ENCODE measurements around the gene SORCS2.

Gene SORCS2

DNA sequence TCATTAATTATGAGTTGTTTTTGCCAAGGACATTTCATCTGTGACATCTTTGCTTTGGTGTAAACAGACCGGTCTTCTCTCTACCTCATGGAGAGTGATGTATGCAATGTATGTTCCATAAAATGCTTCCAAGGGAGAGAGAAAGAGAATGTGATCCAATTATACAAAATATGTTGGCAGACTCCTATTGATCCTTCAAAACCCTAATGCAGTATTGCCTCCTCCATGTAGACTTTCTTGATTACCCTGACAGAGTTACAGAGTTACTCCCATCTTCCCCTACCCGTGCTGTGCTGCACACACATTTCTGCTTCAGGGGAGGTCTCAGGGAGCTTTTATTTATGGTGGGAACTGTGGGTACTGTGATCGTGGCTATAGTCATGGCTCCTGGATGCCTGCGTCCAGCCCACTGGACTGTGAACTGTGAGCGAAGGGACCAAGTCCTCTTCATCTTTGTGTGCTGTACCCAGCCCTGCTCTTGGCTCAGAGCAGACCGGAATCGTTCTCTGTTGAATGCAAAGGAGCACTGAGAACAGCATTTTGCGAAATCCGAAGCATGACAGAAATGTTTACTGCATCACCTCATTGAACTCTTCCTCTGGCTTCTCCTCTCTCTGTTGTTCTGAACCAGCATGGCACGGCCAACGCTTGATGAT, 32.7 kb downstream of the SORCS2 start:
- DNase-seq: no peak

DNA sequence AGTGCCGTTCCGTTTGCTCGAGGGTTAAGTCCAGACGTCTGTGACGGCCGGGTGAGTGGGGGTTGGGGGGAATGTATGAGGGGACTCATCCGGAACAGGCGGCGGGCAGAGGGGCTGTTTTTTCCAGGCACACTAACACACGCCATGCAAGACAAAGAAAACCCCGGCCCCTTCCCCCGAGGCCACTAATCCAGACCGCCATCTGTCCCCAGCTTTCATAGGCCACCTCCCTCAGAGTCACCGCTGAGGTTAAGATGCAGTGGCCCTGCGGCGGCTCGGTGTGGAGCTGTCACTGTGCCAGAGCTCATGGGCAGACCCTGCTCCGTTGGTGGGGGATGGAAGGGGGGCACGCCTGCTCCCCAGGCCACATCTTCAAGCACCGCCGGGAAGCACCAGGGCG, 34.1 kb downstream of the SORCS2 start:
- DNase-seq: no peak

DNA sequence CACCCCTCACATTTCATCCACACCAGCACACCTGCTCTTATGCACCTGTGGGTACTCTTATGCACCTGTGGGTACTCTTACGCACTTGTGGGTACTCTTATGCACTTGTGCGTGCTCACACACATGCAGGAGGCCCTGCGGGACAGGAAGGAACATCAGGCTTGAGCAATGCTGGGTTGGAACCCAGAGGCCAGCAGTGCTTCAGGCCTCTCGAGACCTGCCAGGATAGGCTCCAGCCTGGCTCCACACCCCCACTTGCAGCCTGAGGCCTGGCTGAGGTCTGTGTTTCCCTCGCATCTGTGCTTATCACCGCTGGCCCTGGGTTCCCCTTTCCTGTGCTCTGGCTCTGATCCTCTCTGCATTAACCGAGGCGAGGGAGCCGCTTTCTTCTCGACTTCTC, 34.7 kb downstream of the SORCS2 start:
- no peak for DNase-seq

DNA sequence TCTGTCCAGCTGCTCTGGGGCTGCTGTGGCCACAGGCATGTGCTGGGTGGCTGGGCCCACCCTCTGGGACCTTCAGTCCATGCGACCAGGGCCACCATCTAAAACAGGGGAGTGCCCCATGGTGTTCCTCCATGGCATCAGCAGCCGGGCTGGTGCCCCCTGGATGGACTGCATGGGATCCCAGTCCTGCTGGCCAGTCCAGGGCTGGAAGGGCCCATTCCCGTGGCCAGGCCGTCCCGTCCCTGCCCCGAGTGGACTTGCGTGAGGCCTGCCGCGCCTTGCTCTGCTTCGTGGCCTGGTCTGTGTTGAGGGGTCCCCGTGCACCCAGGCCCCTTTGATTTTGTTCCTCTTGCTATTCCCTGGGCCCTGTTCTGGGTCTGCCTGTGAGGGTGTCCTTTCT, 36.4 kb downstream of the SORCS2 start:
- no peak for DNase-seq

DNA sequence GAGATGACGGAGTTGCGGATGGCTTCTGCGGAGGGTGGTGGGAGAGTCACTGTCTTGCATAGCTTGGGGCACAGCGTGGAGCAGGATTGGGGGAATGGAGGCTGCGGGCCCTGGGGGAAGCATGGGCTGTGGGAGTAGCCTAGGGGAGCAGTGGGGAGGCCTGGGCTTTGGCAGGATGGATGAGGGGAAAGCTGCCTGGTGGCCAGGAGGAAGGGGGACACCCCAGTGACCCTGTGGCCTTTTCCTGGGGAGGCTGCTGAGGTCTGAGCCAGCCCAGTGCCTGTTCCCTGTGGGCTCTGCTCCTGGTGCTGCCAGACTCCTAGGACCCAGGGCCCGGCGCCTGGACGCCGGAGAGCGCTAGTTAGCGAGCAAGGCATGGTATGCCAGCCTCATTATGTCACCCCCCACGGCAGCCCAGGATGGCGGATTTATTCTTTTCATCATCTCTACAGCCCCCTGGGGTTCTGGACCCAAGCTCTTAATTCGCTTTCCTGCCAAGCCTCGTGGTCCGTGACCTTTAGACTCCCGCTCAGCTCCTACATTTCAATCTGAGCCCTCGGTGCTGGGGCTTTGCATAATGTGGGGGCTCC, 39.8 kb downstream of the SORCS2 start:
- no peak for DNase-seq

DNA sequence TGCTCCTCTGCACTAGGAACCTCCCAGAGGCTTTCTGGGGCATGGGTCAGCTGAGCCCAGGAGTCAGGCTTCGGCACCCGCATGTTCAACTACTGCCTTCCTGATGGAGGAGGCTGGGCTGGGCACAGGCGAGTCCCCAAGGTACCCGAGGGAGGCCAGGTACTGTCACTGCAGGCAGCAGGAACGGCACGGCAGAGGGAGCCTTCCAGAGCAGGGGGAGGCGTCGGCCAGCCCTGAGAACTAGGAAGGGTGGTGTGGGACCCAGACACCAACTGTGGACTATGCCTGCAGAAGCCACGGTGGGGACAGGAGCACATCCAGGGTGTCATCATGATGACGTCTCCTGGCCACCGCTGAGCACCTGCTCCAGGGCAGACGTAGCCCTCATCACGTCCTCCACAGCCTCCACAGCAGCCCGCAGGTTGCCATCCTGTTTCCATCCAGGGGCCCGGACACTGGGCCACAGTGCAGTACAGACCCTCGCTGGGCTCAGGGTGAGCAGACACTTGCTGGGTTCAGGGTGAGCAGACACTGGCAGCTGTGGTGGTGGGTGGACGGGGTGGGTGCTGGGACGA, 40.8 kb downstream of the SORCS2 start:
- DNase-seq: no peak

DNA sequence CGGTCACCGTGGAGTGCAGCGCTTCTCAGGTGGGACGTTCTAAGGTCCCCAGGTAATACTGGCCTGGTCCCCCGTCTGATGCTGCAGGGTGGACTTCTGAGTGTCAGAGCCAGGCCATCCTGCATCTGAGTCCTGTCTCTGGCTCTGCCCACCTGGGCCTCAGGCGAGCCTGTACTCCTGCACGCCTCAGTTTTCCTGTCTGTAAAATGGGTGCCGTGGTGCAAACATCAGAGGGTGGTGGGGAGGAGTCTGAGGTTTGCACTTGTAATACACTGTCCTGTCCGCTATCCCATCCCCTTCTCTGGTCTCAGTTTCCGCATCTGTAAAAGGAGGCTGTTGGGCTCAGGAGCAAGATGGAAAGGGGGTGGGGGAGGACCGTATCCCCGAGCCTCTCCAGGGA, 41.3 kb downstream of the SORCS2 start:
- no peak for DNase-seq

DNA sequence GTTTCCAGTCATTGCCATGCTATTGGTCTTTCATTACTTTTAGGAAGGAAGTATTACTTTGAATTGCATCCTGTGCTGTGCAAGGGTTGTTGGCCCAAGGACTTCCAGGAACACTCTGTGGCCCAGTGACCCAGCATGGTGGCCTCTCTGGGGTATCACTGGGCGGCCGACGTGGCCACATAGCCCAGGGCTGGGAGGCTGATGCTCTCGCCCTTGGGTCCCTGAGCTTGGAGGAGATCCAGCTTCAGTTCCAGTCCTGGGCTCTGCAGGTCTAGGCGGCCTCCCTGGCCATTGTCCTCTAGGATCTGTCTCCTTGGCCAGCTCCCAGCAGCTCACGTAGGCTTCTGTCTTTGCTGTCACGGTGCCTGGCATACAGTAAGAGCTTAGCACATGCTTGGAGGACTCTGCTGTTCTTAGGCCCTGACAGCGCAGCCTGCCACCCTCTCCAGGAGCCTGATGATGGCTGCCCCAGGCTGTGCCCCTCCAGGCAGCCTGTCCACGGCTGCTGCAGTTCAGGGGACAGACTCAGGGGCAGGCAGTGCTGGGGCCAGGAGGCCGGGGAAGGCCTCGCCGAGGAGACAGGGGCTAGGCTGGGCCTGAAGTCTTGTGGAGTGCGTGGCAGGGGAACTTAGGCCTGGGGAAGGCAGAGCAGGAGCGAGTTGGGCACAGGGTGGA, 42.2 kb downstream of the SORCS2 start:
- DNase-seq: no peak

DNA sequence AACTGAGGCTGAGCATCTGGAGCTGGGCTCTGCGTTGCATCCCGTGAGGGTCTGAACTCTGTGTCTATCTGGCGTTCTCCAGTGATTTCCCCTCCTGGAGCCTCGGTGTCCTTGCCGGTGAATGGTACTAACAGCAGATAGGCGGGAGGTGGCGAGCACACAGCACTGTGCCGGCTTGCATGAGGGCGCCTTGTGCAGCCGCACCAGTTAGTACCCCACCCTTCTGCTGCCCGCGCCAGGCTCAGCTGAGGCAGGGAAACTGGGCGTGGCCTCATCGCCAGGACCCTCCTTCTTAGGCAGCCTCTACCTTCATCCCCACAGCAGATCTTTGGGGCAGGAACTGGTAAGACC, 42.7 kb downstream of the SORCS2 start:
- no peak for DNase-seq

DNA sequence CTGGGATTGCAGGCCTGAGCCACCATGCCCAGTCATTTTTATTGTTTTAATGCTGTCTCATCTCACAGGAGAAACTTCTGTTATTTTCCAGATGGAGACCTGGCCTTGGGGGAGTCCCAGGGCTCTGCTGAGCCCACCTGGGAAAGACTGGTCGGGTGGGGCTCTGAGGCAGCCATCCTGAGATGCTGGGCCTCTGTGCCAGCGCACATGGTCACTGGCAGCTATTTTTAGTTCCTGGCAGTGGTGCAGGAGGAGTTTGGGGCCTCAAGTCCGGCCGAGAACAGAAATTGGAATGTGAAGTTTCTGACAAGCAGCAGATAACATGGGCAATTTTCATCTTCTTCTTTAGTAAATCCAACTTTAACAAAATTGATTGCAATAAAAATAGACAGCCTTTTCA, 44.5 kb downstream of the SORCS2 start:
- DNase-seq: no peak

DNA sequence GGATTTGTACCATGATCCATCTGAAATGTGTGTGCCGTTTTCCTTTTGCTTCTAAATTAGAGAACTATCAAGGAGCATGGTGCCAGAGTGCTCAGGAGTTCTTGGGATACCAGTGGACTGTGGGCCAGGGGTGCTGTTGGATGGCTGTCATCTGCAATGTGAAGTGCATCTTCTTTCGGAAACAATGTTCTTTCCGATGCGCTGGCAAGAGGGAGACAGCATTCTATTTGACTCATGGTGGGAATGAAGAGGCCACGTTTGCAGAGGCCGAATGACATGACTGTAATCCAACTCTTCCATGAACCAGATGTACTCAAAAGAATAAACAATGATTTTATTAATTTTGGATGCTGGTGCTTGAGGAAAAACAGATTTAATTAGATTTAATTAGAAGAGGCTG, 45.5 kb downstream of the SORCS2 start:
- DNase-seq: no peak

DNA sequence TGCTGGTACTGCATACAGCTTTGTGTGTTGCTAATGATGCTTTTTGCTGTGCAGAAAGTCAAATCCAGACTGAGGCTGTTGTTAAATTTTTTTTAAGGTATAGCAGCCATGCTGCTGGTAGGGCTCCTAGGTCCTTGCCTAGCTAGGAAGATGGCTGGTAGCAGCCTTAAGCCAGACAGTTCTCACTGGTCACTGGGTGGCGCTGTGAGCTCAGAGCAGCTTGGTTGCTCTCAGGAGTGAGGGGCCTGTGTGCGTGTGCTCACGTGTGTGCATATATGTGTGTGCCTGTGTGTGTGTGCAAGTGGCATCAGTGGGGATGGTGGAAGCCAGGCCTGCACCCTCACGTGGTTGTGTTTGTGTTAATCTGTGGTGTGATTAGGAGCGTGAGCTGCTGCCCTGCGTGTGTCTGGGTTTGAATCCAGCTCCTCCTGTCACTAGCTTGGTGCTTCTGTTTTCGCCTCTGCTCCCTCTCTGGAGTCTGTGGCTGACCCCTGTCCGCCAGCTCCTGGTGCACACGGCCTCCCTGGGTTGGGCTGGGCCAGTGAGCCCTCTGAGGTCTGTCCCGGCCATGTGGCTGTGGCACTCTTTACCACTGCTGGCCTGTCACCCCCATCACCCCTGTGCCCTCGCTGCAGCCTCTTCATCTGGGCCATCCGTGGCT, 46.1 kb downstream of the SORCS2 start:
- no peak for DNase-seq

DNA sequence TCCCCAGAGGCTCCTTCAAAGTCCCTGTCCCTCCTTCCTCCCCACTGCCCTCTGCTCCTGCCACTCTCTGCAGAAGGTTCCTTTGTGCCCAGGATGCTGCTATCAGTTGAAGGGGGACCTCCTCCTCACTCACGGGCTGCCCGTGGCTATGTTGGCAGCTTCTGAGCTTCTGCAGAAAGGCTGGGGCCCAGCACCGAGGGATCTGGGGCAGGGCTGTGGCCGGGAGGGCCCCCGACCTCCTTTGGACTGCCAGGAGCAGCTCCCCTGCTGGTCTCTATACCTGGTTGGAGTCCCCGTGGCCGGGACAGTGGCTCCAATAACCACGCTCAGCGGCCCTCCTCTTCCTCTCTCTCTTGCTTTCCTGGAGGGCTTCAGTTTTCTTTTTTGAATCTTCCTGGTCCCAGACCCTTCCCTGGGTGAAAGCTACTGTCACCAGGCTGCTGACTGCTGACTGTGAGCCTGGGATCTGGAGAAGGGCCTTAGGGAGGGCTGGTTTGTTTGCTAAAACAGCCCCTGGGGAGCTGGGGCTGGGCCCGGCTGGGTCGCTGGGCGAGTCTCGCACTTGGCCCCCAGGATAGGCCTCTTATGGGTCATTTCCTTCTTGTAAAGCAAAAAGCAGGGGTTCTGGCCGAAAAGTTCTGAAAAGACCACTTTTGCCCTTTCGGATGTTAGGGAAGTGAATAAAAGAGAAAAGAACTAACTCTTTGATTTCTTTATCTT, 46.9 kb downstream of the SORCS2 start:
- no peak for DNase-seq

DNA sequence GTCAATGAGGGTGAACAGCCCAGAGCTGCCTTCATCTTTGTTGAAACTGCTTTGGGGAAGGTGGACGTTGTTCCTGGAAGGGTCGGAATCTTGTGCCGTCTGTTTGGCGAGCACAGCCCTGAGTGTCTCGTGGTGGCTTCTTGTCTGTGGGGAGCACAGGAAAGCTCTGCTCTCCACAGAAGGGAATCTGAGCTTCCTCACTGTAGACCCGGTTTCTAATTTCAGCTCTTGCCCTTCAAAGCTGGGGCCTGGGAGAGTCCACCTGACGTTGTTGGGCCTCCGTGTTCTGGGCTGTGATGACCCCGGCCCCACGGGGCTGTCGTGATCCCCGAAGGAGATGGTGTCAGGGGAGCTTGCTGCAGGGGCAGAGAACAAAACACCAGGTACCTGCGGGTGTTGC, 47.5 kb downstream of the SORCS2 start:
- DNase-seq: no peak

DNA sequence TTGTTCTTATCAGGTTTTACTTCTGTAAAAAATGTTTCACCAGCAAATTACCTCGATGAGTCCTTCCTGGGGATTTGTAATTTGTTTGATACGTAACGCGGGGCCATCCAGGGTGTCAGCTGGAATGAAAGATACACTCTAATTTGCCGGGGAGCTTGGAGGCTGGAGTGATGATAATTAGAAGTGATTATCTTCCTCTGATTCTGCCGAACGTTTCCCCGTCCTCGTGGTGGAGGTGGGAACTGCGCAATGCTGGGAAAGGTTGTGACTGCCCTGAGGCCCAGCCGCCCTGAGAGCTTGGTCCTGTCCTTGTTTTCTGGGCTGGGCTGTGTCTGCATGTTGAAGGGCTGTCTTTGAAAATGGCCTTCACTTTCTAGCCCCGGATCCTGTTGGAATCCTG, 48.0 kb downstream of the SORCS2 start:
- no peak for DNase-seq

DNA sequence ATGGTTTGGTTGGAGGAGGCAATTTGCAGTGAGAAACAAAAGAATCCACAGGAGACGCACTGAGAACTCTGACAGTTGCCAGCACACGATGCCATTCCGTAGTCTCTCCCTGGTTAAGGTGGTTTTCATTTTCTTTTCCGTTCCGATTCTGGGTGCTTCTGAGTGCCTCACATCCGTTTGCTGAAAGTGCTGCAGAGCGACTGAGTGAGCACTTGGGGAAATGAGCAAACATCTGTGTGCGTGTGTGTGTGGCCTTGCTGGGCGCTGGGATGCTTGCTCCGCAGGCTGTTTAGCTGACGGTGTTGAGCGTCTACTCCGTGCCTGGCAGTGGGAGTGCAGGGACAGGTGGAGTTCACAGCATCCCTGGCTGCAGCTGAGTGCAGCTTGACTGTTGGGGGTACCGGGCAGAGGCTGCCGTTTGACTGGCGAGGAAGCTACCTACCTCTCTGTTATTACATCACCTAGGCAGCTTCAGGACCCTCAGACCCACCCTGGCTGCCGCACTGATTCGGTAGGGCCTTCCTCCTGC, 49.3 kb downstream of the SORCS2 start:
- DNase-seq: no peak

DNA sequence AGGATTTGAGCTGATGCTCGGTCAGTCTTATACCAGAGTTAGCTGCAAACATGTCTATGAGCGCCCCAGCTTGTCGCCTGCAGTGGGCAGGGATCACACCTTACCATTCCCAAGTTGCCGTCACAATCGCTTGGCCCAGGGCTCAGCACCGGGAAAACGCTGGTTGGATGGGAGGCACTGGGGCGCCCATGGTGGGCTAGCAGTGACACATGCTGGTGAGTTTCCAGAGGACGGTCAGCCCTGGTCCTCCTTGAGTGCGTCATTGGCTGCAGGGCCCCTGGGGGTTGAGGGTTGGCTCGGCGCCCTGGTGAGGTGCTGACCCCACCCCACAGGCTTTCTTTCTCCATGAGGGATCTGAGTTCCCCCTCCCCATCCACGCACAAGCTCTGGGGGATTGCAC, 50.4 kb downstream of the SORCS2 start:
- no peak for DNase-seq

DNA sequence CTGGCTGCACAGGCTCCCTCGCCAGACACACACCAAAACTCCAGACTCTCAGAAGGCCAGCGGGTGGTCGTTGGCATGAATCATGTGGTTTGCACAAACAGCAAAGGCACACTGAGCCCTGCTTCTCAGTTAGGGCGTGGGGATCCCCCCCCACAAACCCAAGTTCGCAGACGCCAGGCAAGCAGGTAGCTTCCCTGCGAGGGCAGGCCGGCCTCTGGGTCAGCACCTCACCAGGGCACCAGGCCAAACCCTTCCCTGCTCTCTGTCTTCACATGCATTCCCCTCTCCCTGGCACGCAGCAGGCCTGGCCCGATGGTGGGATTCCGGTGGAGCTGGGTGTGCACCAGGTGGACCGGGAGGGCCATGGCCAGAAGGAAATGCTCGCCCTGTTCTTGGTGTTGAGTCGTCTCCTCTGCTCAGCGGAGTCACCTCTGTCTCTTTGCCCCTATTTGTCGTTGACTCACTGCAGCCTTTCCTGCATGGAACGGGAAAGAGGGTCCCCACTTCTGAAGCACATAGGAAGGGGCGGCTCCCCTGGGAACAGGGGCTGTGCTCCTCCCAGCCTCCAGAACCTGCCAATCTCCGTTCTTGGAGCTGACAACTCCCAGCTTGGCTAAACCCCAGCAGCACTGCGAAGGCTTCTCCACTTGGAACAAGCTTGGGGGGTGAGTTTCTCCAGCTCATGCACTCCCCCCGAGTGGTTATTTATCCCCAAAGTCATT, 51.4 kb downstream of the SORCS2 start:
- no peak for DNase-seq

DNA sequence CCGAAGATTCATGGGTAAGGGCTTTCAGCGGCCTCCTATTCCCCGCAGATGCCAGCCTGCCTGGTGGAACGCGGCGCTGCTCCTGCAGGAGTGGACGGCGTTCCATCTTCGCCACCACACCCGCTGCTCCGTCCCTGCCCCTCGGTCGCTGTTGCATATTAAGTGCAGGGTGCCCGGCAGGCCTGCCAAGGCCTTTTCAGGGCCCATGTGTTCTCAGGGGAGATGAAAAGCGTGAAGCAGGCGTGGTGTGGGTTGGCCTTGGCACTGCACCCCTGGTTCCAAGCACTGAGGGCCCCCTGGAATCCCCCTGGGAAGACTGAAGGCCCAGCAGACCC, 52.0 kb downstream of the SORCS2 start:
- no peak for DNase-seq

DNA sequence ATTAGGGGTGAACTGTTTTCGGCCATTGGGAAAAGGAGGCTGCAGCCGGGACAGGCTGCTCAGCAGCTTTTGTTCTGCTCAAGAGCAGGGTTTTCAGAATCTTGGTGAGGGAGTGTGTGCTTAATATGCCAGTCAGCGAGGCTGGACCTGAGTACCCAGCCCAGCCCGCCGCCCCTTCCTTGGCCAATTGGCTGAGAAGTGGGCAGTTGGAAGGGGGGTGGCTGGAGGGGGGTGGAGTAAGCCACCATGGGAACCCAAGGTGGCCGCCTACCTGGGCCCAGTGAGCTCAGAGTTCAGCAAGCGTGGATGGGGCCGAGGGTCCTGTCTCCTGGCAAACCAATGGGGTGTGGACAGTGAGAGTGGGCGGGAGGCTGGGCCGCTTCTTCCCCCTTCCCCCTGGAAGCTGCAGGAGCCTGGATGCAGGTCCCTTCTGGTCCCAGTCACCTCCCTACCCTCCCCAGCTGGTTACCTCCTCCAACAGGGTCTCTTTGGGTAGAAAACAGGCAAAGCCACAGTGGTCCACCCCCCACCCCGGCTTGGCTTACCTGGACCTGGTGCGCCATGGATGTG, 52.5 kb downstream of the SORCS2 start:
- no peak for DNase-seq

DNA sequence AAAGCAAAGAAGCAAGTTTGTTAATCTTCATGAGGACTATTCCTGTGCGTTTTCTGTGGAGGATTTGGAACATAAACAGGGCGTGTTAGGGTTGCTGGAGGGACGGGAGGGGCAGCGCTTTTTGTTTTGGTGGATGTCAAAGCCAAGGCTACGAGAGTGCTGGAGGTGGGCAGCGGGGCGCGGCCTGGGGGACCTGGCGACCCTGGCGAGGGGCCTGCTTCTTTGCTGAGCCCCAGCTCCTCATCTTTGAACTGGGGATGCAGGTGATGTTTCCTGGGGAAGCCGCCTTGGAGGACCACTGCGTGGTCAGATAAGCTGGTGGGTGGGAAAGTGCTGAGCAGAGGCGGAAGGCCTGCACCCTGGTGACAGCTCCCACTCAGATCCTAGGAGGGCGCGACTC, 55.2 kb downstream of the SORCS2 start:
- no peak for DNase-seq

DNA sequence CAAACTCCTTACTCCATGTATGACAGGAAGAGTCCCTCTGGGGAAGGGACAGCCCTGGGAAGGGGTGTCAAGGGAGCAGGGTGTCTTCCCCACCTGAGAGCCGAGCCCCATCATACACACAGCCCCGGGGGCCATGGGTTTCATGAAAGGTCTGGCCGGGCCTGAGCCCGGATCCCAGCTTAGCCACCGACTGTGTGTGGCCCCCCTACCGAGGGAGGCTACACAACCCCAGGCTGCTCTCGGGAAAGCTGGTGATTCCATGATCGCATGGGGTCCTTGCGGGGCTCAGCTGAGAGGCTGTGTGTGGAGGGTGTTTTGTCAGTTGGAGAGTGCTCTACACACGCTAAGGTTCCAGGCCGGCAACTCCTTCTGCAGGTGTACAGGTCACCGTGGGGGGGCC, 55.6 kb downstream of the SORCS2 start:
- no peak for DNase-seq

Data from NK-92 treated with Interleukin-12 subunit alpha and Interleukin-12 subunit beta, amount 100 ng/mL, for 24 hours (cell line).